ENCODE data around the gene USP25.
A peak's percentile ranks its signal among the peaks of the same experiment; 100 is the strongest.

Gene USP25

DNA sequence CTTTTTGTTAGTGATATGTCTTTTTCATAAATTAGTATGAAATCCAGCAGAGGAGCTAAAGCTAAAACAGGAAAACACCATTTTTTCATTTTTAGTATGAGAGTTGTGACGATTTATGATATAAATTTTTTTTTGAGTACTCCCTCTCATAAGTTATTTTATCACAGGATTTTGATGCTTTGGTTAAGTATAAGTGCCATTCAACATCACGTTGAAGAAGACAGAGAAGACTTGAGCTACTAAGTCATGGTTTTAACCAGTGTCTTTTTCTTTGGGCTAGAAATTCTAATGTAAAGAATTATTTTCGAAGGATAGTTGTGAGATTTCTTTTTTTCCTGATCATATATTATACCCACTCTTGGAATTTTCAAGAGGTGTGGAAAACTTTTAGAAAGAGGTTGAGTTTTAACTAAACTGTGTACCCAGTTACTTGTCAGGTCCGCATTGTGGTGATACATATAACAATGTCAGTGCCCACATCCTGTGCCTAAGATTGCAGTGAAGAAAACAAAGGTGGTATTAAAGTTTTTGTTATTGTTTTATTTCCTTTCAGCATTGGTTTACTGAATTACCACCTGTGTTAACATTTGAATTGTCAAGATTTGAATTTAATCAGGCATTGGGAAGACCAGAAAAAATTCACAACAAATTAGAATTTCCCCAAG, 93.8 kb downstream of the USP25 start:
- ChIA-PET CTCF (no interaction called here), POLR2A (ENCODE audit: low non-redundant PET) (no interaction called here)
- no peak for TF ChIP-seq CTCF (conservative IDR thresholded peaks at IDR 0.05; ENCODE audit: low read depth)
- H3K27ac ChIP-seq: no peak overlapping the region
- no peak for DNase-seq (ENCODE audit: low spot score)

DNA sequence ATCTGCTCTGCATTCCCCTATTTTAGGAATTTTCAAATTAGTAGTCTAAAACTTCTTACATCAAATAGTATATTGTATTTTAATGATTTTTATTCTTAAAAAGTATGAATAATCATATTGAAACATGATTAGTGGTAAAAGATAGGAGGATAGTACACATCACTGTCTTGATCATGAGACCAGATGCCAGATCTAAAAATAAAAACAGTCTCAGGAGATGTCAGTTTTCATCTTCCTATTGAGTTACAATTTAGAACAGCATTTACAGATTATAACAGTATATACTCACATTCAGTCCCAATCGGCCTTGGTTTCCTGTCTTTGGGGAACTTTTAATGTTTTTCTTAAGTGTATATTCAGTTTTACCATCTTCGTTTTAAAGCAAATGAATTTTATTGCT, 95.9 kb downstream of the USP25 start:
- ChIA-PET CTCF (no interaction called here), POLR2A (ENCODE audit: low non-redundant PET) (no interaction called here)
- no peak for DNase-seq (ENCODE audit: low spot score)
- H3K27ac ChIP-seq: no peak overlapping the region
- no peak for TF ChIP-seq CTCF (conservative IDR thresholded peaks at IDR 0.05; ENCODE audit: low read depth)

DNA sequence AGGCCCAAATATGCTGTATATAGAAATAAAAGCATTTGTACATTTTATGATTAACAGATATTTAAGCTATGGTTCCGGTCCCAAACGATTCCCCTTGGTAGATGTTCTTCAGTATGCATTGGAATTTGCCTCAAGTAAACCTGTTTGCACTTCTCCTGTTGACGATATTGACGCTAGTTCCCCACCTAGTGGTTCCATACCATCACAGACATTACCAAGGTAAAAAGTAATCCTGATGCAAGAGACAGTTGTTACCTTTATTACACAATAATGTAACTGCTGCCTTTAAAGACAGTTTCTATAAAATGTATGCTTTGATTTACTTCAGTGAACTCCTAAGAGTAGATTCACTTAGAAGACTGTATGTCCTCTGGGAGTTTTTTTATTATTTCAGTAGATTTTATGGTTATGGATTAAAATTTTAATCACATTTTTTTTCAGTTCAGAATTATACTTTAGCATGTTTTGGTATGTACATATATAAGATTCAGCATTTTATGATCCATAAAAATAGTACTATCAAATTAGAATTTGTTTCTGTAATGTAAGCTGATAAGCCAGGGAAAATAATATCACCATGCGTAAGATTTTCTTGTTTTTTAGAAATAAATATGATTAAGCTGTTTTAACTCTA, 96.5 kb downstream of the USP25 start:
- CTCF ChIA-PET: interaction anchor here (0.6 to 1.0 kb wide), 3 partner anchors 96 to 385 kb away, joined by 3 read pairs; no protein-coding TSS in a partner anchor
- no peak overlapping the region for H3K27ac ChIP-seq
- peak; percentile 72 for TF ChIP-seq CTCF (conservative IDR thresholded peaks at IDR 0.05; ENCODE audit: low read depth)
- peak; percentile 51 for DNase-seq (ENCODE audit: low spot score)
- POLR2A ChIA-PET (ENCODE audit: low non-redundant PET): no interaction called here

DNA sequence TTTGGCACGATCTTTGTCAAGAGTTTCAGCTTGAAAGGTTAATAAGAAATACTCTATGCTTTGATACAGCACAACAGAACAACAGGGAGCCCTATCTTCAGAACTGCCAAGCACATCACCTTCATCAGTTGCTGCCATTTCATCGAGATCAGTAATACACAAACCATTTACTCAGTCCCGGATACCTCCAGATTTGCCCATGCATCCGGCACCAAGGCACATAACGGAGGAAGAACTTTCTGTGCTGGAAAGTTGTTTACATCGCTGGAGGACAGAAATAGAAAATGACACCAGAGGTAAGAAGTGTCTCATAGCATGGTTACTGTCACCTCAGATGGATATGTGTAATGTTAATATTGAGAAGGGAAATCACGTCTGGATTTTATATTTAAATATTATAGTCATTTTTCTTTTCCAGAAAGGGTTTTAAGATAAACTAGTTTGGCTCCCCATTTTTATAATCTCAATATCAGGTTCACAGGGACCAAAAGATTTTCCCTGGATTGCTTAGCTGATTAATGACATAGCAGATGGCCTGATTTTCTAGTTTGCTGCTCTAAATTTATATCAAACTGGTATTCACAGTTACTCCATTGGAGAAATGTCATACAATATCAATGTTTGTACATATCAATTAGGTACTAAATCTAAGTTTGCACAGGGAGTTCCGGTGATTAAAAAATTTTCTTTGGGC, 97.3 kb downstream of the USP25 start:
- H3K27ac ChIP-seq: no peak overlapping the region
- CTCF ChIA-PET: interaction anchor here (0.6 to 1.0 kb wide), 3 partner anchors 97 to 386 kb away, joined by 3 read pairs; no protein-coding TSS in a partner anchor
- DNase-seq (ENCODE audit: low spot score): no peak
- POLR2A ChIA-PET (ENCODE audit: low non-redundant PET): no interaction called here
- no peak for TF ChIP-seq CTCF (conservative IDR thresholded peaks at IDR 0.05; ENCODE audit: low read depth)

- no peak for DNase-seq (ENCODE audit: low spot score)
- no peak for TF ChIP-seq CTCF (conservative IDR thresholded peaks at IDR 0.05; ENCODE audit: low read depth)
- ChIA-PET POLR2A (ENCODE audit: low non-redundant PET) (no interaction called here), CTCF (interaction anchor here (0.7 kb wide), 1 partner anchor 16 kb away, joined by 4 read pairs; no protein-coding TSS in a partner anchor)
- H3K27ac ChIP-seq: no peak overlapping the region
Measured at GRCh38 chr21:15831497-15831896, 101.7 kb downstream of the USP25 start.

DNA sequence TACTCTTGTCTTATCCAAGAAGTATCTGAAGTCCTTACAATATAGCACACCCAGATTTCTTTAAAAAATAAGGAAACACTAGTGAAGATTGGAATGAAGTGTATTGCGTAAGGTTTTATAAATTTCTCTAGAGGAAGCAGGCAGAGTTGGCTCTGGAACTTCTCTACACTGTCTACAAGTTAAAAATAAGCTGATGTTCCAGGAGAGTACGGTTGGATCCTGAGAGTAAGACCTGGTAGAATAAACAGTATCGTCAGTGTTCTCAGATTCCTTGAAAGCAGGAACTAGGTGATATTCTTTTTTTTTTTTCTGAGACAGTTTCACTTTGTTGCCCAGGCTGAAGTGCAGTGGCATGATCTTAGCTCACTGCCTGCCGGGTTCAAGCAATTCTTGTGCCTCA, 107.9 kb downstream of the USP25 start:
- H3K27ac ChIP-seq: no peak overlapping the region
- no peak for DNase-seq (ENCODE audit: low spot score)
- POLR2A ChIA-PET (ENCODE audit: low non-redundant PET): no interaction called here
- no peak for TF ChIP-seq CTCF (conservative IDR thresholded peaks at IDR 0.05; ENCODE audit: low read depth)
- CTCF ChIA-PET: no interaction called here

All from RWPE1 (cell line).